Activated naive CD8-positive, alpha-beta T cell treated with anti-CD3 and anti-CD28 coated beads, Interleukin-2, amount 50 U/mL, for 24 hours (primary cell): Measurements from ENCODE around the gene NANOG.
A peak's percentile ranks its signal among the peaks of the same experiment; 100 is the strongest.
"Not testable (repeated sequence)": the region's sequence is repeated elsewhere in the genome, so short reads cannot be mapped to it uniquely, and the experiment has no call there.

ENCODE experiments used
- ATAC-seq: fragments of 150-1000 bp; cut with Tn5 transposase; one replicate; pipeline ENCODE4 v1.10.0; 2021
- DNase-seq: peaks from one replicate; pipeline ENCODE4 v3.0.0; 2021
- H3K27ac Mint-ChIP-seq: one replicate; pipeline ENCODE4 v1.8.0; 2021; ENCODE audit warnings: mild to moderate bottlenecking, mixed read lengths
- H3K27me3 Mint-ChIP-seq: one replicate; pipeline ENCODE4 v1.8.0; 2021; ENCODE audit warnings: mixed read lengths
- H3K36me3 Mint-ChIP-seq: one replicate; pipeline ENCODE4 v1.8.0; 2021; ENCODE audit warnings: low read depth, mixed read lengths
- H3K4me1 Mint-ChIP-seq: one replicate; pipeline ENCODE4 v1.8.0; 2021; ENCODE audit warnings: mixed read lengths
- H3K4me3 Mint-ChIP-seq: one replicate; pipeline ENCODE4 v1.8.0; 2021; ENCODE audit warnings: mild to moderate bottlenecking, moderate library complexity, mixed read lengths
- H3K9me3 Mint-ChIP-seq: one replicate; pipeline ENCODE4 v1.8.0; 2021; ENCODE audit warnings: mixed read lengths

NANOG gene

DNA sequence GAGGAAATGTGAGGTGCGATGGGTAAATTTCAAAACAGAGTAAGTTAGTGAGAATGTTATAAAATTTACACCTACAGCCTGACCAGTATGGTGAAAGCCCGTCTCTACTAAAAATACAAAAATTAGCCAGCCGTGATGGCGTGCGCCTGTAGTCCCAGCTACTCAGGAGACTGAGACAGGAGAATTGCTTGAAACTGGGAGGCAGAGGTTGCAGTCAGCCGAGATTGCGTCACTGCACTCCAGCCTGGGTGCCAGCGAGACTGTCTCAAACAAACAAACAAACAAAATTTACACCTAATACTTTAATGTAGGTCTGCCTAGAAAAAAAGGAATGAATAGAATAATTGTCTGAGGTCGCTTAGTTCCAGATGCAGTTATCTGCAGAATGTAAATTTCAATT, 45.9 kb downstream of the NANOG start:
- Mint-ChIP-seq H3K4me1 (peaks cover 3% of the 10 kb centered on the region), H3K36me3 (no peaks in the 10 kb centered on the region), H3K27me3 (no peaks in the 10 kb centered on the region), H3K4me3 (no peak overlapping the region), H3K27ac (no peak overlapping the region), H3K9me3 (no peaks in the 10 kb centered on the region)
- DNase-seq, result no peak
- no peak for ATAC-seq

DNA sequence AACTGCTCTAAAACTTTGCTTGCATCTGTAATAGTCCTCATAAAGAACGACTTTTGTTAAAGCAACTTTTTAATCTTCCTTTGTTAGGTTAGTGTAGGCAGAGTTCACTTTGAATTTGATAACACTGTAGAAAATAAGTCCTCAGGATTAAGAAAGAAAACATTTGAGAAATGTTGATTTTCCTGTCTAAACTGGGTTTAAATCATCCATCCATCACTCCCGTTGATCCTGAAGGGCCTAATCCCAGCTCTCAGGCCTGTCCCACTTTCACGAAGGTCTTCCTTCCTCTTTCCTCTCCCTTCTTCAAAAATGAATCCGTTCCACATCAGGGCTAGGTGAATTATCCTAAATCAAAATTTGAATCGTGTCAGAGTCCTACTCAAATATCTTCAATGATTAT, 46.6 kb downstream of the NANOG start:
- Mint-ChIP-seq H3K4me3 (no peak overlapping the region), H3K4me1 (peaks cover 3% of the 10 kb centered on the region), H3K27ac (no peak overlapping the region), H3K27me3 (no peaks in the 10 kb centered on the region), H3K9me3 (no peaks in the 10 kb centered on the region), H3K36me3 (no peaks in the 10 kb centered on the region)
- DNase-seq (no peak), ATAC-seq (no peak)

DNA sequence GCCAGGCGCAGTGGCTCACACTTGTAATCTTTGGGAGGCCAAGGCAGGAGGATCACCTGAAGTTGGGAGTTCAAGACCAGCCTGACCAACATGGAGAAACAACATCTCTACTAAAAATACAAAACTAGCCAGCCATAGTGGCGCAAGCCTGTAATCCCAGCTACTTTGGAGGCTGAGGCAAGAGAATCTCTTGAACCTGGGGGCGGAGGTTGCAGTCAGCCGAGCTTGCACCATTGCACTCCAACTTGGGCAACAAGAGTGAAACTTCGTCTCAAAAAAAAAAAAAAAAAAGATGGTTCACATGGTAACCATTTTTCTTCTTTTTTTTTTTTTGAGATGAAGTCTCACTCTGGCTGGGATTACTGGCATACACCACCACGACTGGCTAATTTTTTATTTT, 48.2 kb downstream of the NANOG start:
- Mint-ChIP-seq H3K27ac (no peak overlapping the region), H3K27me3 (no peaks in the 10 kb centered on the region), H3K36me3 (no peaks in the 10 kb centered on the region), H3K4me1 (peaks cover under 1% of the 10 kb centered on the region), H3K4me3 (no peak overlapping the region), H3K9me3 (no peaks in the 10 kb centered on the region)
- no peak for ATAC-seq
- no peak for DNase-seq

DNA sequence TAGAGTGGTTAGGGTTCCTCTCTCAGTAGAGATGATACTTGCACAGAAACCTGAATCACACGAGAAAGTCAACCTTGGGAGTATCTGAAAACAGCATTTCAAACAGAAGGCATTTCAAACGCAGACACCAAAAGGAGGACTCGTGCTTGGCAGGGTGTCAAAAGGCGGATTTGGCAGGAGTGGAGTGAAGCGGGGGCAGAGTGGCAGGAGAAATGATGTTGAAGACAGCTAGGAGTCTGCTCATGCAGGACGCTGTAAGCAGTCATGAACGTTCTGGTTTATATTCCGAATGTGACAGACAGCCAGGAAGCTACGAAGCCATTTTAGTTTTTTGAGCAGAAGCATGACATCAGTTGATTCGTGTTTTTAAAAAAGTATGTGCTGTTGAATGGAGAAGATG, 50.0 kb downstream of the NANOG start:
- H3K4me3 Mint-ChIP-seq, H3K36me3 Mint-ChIP-seq, H3K27ac Mint-ChIP-seq, ATAC-seq, H3K27me3 Mint-ChIP-seq, H3K9me3 Mint-ChIP-seq, DNase-seq, H3K4me1 Mint-ChIP-seq: not testable (repeated sequence)

DNA sequence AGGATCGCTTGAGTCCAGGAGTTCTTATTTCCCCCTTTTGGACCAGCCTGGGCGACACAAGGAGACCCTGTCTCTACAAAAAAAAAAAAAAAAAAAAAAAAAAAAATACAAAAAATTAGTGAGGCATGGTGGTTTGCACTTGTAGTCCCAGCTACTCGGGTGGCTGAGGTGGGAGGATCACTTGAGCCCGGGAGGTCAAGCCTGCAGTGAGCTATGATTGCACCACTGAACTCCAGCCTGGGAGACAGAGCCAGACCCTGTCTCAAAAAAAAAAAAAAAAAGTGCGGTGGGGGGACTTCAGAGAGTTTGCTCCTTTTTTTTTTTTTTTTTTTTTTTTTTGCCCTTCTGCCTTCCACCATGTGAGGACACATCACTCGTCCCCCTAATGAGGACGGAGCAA, 50.6 kb downstream of the NANOG start:
- H3K9me3 Mint-ChIP-seq, H3K27me3 Mint-ChIP-seq, H3K4me1 Mint-ChIP-seq, H3K4me3 Mint-ChIP-seq, H3K36me3 Mint-ChIP-seq, ATAC-seq, DNase-seq, H3K27ac Mint-ChIP-seq: not testable (repeated sequence)

DNA sequence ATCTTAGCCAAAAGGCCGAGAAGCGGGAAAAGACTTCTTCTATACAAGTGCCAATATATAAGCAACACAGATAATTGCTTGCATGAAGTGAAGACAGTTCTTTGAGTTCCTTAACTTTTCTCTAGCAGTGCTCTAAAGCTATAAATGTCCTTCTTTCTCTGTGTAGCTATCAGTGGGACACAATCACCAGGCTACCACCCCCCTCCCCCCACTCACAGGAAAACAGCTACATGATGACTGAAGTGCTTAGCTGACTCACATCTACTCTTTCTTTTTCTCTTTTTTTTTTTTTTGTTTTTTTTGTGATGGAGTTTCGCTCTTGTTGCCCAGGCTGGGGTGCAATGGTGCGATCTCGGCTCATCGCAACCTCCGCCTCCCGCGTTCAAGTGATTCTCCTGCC, 53.2 kb downstream of the NANOG start:
- ATAC-seq, H3K36me3 Mint-ChIP-seq, H3K27ac Mint-ChIP-seq, DNase-seq, H3K4me3 Mint-ChIP-seq, H3K27me3 Mint-ChIP-seq, H3K9me3 Mint-ChIP-seq, H3K4me1 Mint-ChIP-seq: not testable (repeated sequence)

DNA sequence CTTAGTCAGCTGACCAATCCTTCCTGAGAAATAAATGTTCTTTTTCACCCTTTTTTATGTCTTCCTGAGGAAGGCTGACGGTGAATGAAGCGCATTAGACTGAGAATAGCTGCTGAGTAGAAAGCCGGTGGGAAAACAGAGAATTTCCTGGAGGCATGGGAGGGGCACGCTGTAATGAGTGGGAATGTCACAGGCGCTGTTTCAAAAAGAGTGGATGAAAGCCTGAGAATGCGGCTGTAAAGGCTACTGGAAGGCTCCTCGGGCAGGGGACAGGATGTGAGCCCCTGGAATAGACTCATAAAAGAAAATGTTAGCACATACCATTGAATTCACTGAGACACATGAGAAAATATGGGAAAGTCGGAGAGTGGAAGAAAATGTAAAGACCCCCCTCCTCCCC, 53.9 kb downstream of the NANOG start:
- H3K27ac Mint-ChIP-seq, result peak overlapping the region; percentile 62
- not testable (repeated sequence) for ATAC-seq, H3K36me3 Mint-ChIP-seq, H3K9me3 Mint-ChIP-seq, H3K4me3 Mint-ChIP-seq, H3K4me1 Mint-ChIP-seq, H3K27me3 Mint-ChIP-seq, DNase-seq

DNA sequence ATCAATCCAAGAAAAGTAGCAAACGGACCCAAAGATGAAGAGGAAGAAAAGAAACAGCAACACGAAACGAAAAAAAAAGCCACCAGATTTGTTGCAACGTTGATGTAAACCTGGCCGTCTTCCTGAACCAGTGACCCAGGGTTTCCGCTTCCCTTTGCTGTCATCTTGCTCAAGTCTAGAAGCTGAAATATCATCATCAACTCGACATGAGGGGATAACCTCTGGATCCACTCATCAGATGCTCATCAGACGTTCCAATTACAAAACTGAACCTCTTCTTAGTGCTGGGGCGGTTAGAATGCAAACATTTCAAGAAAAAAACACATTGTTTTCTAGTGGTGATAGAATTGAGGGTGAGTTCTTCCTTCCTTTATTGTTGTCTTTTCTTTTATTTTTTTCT, 54.4 kb downstream of the NANOG start:
- peak; percentile 85 for ATAC-seq
- not testable (repeated sequence) for H3K27ac Mint-ChIP-seq, H3K9me3 Mint-ChIP-seq, H3K4me3 Mint-ChIP-seq, H3K4me1 Mint-ChIP-seq, DNase-seq, H3K36me3 Mint-ChIP-seq, H3K27me3 Mint-ChIP-seq

DNA sequence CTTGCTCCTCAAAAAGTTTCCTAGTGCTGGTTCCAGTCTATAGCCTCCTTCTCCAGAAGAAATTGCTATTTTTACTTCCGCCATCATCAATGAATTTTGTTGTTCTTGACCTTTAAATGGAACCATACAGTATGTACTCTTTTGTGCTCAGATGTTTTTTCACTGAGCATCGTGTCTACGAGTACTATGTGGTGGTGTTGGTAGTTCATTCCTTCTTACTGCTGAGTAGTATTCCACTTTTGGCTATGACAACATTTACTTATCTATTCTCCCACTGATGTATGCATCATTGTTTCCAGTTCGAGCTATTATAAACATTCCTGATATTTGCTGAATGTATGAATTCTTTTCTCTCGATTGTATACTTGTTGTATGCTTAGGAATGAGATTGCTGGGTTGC, 54.9 kb downstream of the NANOG start:
- Mint-ChIP-seq H3K4me1 (peaks cover 9% of the 10 kb centered on the region), H3K9me3 (no peaks in the 10 kb centered on the region), H3K36me3 (no peaks in the 10 kb centered on the region), H3K4me3 (no peak overlapping the region), H3K27ac (no peak overlapping the region), H3K27me3 (no peaks in the 10 kb centered on the region)
- DNase-seq (no peak), ATAC-seq (no peak)

DNA sequence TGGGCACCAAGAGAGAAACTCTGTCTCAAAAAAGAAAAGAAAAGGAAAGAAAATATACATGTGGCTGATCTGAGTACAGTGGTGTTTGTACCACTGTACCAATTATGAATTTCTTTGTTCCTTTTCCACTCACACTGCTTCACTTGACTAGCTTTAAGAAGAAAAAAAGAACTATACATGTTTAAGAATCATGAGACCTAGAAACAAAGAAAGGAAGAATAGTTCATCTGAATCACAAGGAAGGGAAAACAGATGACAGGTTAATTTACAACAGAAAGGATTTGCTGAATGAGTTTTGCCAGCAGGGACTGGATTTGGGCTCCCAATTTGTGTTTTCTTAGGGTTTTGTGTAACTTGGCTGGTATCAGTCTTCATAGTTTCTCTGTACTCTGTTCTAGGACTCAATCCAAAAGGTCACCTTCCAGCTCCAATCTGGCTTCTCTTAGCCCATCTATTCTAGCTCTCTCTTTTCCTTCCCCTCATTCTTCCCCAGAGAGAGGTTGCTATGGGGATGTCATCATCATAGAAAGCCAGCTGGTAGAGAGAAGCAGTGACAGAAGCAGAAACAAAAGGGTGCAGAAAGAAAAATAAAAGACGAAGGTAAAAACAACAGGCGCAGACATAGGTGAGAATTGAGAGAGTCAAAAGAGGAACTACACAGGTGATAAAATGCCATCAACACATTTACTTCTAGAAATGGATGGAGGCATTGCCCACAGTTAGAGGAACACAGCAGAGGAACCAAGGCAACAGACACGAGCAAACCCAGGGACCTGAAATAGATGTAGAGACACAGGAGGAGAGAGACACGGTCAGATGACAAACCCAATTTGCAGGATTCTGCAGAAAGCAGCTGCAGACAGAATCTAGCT, 58.3 kb downstream of the NANOG start:
- not testable (repeated sequence) for H3K9me3 Mint-ChIP-seq, H3K36me3 Mint-ChIP-seq, H3K27me3 Mint-ChIP-seq, ATAC-seq, H3K27ac Mint-ChIP-seq, H3K4me1 Mint-ChIP-seq, DNase-seq, H3K4me3 Mint-ChIP-seq

DNA sequence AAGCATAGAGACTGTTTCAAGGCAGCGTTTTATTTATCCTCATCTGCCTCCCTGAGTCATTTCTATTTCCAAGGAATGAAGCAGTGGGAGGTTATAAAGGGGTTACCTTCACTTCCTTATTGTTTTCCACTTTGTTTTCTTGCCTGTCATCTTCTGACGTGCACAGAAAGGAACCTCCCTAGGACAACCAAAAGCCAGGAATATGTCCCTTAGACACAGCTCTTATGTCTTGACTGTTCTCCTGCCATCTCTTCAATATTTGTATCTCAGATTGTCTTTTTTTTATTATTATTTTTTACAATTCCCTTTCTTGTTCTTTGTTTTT, 58.9 kb downstream of the NANOG start:
- ATAC-seq, H3K9me3 Mint-ChIP-seq, H3K27me3 Mint-ChIP-seq, H3K36me3 Mint-ChIP-seq, H3K4me3 Mint-ChIP-seq, H3K4me1 Mint-ChIP-seq, DNase-seq, H3K27ac Mint-ChIP-seq: not testable (repeated sequence)
